ENCODE results near the gene ALDH2.
"Not testable (repeated sequence)": the region's sequence is repeated elsewhere in the genome, so short reads cannot be mapped to it uniquely, and the experiment has no call there.

ALDH2 gene

GRCh38 chr12:111758120-111758561, 8.6 kb upstream of the ALDH2 start:
- no peak for DNase-seq (ENCODE audit: low read depth in 2 of 2, low spot score in 1 of 2)

- no peak for DNase-seq (ENCODE audit: low read depth in 2 of 2, low spot score in 1 of 2)
Measured at GRCh38 chr12:111759271-111759670, 7.5 kb upstream of the ALDH2 start.

GRCh38 chr12:111759991-111760390, 6.7 kb upstream of the ALDH2 start:
- DNase-seq (ENCODE audit: low read depth in 2 of 2, low spot score in 1 of 2): no peak

DNA sequence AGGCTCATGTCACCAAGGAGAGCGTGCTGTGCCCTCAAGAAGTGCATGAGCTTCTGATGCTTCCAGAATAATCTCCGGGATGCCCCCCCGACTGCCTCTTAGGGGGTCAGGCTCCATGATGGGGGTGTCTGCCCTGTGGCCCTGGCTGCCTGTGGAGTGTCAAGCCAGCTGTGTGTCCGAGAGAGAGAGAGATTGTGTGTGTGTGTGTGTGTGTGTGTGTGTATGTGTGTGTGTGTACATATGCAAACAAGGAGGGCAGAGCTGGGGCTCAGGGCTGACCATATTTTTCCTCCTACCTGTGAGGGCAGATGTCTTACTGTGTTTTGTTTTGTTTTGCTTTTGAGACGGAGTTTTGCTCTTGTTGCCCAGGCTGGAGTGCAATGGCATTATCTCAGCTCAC, 5.6 kb upstream of the ALDH2 start:
- DNase-seq (ENCODE audit: low read depth in 2 of 2, low spot score in 1 of 2): no peak

DNA sequence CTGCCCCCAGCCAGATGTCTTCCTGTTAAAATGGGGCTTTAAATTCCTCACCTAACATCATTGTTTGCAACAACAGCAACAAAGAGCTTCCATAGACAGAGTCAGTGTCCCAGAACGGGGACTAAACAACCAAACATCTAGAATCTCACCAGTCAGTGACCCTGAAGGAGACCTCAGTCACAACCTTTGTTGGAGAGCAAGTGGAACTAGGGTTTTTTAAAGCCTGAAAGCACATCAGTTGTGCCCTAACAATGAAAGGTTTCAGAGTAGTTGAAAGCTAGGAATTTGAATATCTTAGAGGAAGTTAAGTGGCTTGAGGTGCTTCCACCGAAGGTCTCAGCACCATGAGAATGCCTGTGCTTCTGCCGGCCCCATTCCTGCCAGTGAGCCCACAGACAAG, 5.0 kb upstream of the ALDH2 start:
- DNase-seq (ENCODE audit: low read depth in 2 of 2, low spot score in 1 of 2): no peak

GRCh38 chr12:111763552-111763951, 3.2 kb upstream of the ALDH2 start:
- not testable (repeated sequence) for DNase-seq (ENCODE audit: low read depth in 2 of 2, low spot score in 1 of 2)

GRCh38 chr12:111764120-111764821, 2.5 kb upstream of the ALDH2 start:
- DNase-seq (ENCODE audit: low read depth in 2 of 2, low spot score in 1 of 2): no peak

GRCh38 chr12:111767362-111768158, 827 bp downstream of the ALDH2 start:
- no peak for DNase-seq (ENCODE audit: low read depth in 2 of 2, low spot score in 1 of 2)

DNA sequence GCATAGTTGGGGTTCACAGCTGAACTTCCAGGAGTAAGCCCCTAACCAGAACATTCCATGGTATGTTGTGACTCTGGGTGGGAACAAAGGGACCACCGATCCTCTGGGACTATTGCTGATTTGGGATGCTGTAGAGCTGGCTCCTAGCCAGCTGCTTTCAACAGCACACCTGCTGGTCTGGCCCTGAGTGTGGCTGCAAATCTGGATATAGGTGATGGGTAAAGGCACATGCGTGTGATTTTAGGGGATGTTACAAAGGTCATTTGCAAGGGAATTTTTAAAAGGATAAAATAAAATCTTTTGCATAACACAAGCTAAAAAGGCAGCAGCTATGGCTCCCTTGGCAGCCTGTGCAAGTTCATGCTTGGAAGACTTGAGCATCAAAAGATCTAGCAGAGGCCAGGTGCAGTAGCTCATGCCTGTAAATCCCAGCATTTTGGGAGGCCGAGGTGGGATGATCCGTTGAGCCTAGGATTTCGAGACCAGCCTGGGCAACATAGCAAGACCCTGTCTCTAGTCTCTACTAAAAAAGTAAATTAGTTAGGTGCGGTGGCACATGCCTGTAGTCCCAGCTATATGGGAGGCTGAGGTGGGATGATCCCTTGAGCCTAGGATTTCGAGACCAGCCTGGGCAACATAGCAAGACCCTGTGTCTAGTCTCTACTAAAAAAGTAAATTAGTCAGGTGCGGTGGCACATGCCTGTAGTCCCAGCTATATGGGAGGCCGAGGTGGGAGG, 1.6 kb downstream of the ALDH2 start:
- no peak for DNase-seq (ENCODE audit: low read depth in 2 of 2, low spot score in 1 of 2)

DNA sequence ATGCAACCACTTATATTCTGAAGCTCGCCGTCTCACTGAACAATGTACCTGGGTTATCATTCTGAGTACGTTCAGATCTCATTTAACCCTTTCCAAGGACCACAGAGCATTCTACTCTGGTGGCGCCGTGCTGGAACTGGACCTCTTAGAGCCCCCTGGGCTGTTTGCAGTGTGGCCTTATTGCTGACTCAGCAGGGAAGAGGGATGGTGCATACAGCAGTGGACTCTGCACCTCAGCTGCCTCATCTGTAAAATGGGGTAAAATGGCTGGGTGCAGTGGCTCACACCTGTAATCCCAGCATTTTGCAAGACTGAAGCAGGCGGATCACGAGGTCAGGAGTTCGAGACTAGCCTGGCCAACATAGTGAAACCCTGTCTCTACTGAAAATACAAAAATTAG, 2.9 kb downstream of the ALDH2 start:
- DNase-seq (ENCODE audit: low read depth in 2 of 2, low spot score in 1 of 2): no peak

DNA sequence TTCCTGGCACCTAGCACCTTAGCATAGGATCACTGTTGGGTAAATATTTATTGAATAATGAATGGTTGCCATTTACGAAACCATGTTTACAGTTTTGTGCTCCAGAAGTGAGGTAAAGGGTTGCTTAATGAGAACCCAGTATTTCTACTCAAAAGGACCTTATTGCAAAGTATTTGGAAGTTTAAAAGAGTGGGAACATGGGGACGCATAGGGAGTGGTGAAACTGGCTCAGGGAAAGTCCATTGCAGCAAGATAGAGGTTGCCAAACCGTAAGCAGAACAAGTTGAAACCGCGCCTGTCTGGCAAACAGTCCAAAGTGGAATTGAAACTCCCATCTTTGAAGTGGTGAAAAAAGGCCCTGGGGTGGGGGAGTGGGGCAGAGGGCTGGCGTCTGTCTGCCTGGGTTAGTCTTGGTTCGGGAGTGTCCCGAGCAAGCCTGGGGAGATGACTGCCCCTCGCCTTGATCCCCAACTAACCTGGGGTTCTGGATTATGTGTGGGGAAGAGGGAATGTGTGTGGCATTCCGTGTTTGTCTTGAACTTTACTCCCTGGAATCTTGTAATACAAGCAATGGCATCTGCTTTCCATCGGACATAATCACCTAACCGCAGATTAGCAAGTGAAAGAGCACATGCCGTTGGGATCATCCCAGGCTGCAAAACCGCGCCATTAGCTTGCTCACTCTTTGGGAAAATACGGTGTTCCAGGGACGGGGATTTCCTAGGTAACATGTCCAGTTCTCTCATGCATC, 7.2 kb downstream of the ALDH2 start:
- DNase-seq (ENCODE audit: low read depth in 2 of 2, low spot score in 1 of 2): no peak

DNA sequence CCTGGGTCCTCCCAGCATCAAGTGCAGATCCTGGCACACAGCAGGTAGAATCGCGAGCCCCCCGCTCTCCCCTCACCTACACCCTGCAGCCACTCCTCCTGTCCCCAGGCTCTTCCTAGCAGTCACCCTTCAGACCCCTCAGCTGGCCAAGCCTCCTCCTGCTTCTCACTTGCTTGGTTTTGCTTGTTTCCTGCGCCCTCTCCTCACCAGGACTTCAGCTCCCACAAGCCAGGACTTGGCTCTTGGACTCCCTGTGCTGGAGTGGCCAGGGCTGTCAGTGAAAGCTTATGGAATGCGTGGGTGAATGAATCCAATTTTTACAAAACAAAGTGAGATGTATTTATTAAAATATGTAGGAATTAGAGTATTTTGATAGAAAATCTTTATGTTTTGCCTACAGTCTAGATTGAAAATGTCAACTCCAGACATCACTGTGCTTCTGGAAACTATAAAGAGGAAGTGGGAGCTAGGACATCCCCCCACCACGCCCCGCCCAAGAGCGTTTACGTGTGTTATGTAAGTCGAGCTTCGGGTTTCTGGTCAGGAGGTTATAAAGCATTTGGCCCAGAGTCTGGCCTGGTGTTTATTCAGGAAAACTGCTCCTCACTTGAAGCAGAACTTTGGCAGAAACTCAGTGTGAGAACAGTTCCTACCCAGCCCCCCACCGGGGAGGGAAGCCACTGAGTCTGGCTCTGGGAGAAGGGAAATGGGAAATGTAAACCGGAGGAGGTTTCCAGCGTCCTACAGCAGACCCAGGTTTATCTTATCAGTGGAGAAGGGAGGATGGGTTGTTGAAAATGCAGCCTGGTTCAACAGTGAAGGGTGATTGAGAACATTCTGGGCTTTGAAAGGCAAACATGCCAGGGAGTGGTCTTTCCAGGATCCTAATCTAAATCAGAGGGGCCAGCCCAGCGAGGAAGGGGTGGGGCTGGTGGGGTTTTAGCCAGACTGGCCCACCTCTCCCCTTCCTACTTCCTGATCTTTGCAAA, 8.8 kb downstream of the ALDH2 start:
- no peak for DNase-seq (ENCODE audit: low read depth in 2 of 2, low spot score in 1 of 2)

- no peak for DNase-seq (ENCODE audit: low read depth in 2 of 2, low spot score in 1 of 2)
Measured at GRCh38 chr12:111776836-111777344, 10.2 kb downstream of the ALDH2 start.

GRCh38 chr12:111777345-111778045, 10.8 kb downstream of the ALDH2 start:
- DNase-seq (ENCODE audit: low read depth in 2 of 2, low spot score in 1 of 2): no peak

DNA sequence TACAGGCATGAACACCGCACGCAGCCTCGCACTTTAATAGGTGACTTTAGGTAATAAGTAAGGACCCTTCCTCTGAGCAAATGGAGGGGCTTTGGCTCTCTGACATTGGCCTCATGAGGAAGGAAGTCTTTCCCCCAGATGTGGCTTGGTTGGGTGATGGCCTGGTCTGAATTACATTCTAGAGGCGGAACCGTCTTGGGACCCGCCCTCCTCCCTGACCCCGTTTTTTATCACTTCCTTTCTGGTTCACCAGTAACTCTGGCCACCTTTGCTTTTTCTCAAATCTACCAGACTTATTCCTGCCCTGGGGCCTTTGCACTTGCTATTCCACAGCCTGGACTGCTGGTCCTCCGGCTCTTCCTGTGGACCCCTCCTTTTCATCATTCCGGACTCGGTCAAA, 13.4 kb downstream of the ALDH2 start:
- DNase-seq (ENCODE audit: low read depth in 2 of 2, low spot score in 1 of 2): no peak

- no peak for DNase-seq (ENCODE audit: low read depth in 2 of 2, low spot score in 1 of 2)
Measured at GRCh38 chr12:111780615-111781014, 13.9 kb downstream of the ALDH2 start.

DNA sequence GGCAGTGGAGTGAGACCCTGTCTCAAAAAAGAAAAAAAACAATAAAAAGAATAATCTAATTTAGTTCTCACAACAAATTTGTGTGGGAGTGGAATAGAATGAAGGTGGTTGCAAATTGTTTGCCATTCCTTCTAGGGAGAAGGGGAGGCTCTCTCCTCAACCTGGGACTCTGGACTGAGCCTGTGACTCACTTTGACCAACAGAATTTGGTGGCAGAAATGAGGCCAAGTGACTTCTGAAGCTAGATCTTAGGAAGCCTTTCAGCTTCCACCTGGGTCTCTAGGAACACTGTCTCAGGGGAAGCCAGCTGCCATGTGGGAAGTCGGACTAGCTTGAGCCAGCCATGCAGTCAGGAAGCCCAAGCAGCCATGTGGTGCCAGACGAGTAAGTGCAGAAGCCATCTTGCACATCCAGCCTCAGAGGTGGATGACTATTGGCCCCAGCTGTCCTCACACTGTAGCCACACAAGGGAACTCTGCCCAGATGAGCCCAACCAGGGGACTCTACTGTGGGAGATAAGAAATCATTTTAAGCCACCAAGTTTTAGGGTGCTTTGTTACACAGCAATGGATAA, 14.4 kb downstream of the ALDH2 start:
- no peak for DNase-seq (ENCODE audit: low read depth in 2 of 2, low spot score in 1 of 2)

GRCh38 chr12:111783046-111783445, 16.3 kb downstream of the ALDH2 start:
- no peak for DNase-seq (ENCODE audit: low read depth in 2 of 2, low spot score in 1 of 2)

GRCh38 chr12:111784953-111785352, 18.2 kb downstream of the ALDH2 start:
- no peak for DNase-seq (ENCODE audit: low read depth in 2 of 2, low spot score in 1 of 2)

Measured in stimulated activated CD8-positive, alpha-beta memory T cell treated with anti-CD3 and anti-CD28 coated beads, Interleukin-4, amount 100 ng/mL, for 1 hour (primary cell).